HG02571 (cell line): ENCODE measurements around the gene LRRTM3.

Experiments
- ATAC-seq: cut with Tn5 transposase; IDR thresholded peaks from one replicate; pipeline ENCODE4 v1.9.1; 2021; ENCODE audit warnings: mild to moderate bottlenecking, moderate library complexity; ENCODE audit not compliant: unreplicated experiment

The LRRTM3 gene

GRCh38 chr10:67112765-67113164, 186.9 kb downstream of the LRRTM3 start:
- no peak for ATAC-seq

DNA sequence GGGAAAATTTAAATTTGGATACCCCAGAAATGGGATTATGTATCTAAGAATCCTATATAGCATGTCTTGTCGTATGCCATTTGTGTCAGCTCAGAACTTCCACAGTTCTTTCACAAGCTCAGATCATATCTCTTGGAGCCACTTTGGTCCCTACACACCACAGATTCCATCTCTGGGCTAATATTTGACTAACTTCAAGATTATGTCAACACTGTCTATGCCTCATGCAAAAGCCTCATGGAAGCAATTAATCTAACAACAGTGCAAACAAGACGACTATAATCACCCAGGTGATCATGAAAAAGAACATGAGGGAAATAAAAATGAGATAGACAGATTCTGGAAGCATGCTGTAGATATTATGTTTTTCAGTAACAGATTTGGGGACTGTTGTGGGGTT, 189.1 kb downstream of the LRRTM3 start:
- no peak for ATAC-seq

DNA sequence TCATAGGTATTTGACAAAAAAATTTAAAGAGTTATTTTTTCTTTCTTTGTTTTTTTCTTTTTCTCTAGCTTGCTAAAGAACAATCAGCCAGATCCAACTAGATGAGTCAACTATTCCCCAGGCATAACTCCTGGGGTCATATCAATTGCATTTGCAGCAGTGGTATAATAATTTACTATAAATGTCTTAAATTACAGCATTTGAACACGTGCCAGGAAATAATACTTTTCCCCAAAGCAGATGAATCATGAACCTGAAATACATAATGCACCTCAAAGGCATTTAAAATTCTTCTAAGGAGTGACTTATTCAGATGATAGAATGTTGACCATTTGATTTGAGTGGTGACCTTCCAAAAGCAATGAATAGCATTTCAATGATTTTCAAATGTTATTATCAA, 190.1 kb downstream of the LRRTM3 start:
- ATAC-seq: no peak

- no peak for ATAC-seq
These were observed 193.8 kb downstream of the LRRTM3 start for GRCh38 chr10:67119651-67120050.

DNA sequence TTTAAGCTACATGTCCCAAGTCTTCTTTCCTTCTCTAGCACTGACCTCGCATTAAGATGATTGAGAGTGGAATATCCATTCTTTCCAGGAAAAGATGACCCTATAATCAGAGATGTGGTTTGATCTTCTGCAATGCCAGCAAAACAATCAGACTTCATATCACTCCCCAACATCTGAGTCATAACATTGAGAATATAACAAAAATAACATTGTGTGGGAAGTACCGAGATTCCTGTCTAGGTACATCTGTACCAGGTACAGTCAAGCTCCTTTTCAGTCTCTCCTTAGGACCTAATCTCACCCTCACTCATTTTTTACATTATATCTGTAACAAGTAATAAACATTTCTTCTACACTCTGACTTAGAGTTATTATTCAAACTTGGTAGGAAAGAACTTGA, 201.6 kb downstream of the LRRTM3 start:
- ATAC-seq: no peak

GRCh38 chr10:67140641-67141040, 214.8 kb downstream of the LRRTM3 start:
- ATAC-seq: no peak

DNA sequence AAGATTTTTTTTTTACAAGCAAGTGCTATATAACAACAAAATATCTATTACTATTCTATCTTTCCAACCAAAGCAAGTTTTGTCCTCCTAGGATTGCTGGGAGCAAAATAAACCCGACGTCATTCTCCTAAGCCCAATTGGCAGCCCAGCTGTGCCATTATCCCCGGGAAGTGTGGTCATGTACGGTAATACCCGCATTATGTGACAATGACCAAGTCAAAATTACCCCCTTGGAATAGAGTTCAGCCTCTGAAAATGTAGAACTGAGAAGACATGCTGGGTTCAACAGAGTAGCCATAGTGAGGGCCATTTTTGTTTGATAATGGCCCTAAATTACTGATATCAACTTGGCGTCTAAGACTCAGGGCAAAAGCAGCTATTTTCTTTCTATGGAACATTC, 215.5 kb downstream of the LRRTM3 start:
- no peak for ATAC-seq

GRCh38 chr10:67144530-67144929, 218.7 kb downstream of the LRRTM3 start:
- ATAC-seq: no peak
